ENCODE measurements around the gene BIRC5.
"Not testable (repeated sequence)": the region's sequence is repeated elsewhere in the genome, so short reads cannot be mapped to it uniquely, and the experiment has no call there.

The BIRC5 gene

DNA sequence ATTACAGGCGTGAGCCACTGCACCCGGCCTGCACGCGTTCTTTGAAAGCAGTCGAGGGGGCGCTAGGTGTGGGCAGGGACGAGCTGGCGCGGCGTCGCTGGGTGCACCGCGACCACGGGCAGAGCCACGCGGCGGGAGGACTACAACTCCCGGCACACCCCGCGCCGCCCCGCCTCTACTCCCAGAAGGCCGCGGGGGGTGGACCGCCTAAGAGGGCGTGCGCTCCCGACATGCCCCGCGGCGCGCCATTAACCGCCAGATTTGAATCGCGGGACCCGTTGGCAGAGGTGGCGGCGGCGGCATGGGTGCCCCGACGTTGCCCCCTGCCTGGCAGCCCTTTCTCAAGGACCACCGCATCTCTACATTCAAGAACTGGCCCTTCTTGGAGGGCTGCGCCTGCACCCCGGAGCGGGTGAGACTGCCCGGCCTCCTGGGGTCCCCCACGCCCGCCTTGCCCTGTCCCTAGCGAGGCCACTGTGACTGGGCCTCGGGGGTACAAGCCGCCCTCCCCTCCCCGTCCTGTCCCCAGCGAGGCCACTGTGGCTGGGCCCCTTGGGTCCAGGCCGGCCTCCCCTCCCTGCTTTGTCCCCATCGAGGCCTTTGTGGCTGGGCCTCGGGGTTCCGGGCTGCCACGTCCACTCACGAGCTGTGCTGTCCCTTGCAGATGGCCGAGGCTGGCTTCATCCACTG is at the start of gene BIRC5:
Gene BIRC5 (plus strand): TSS at position 238 of the 690 bp plus-strand sequence. CDS start 64 bp downstream, at position 302.
- peak; percentile 96 for DNase-seq

DNA sequence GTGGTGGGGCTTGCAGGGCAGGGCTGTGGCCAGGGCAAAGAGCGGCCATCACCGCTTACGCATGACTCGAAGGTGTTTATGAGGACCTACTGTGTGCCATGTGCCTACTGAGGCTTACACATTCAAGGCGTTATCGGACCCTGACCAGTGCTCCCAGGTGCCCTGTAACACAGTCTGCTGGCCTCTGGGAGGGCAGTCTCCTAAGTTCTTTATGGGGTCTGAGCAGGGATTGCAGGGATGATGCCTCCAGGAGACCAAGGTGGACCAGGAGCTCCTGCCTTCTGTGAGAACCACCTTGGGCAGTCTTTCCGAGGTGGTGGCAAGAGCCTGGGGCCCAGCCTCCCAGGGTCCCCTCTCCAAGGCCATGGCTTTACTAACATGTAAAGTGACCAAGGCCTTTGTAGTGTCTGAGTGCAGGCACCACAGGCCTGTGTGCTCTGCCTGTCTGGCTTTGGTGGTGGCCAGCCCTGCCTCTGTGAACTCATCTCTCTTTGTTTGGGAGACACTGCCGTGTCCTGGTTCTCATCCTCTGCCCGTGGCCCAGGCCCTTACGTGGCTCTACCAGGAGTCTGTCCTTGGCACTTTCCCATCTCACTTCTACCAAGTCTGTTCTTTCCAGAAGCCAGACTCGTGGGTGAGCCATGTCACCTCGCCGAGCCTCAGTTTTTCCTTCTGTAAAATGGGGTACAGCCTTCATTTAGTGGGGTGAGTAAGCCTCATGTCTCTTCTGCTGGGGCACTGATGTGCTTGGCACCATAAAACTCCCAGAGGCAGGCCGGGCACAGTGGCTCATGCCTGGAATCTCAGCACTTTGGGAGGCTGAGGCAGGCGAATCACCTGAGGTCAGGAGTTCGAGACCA is 49.1 kb upstream of the BIRC5 start:
- no peak for DNase-seq

DNA sequence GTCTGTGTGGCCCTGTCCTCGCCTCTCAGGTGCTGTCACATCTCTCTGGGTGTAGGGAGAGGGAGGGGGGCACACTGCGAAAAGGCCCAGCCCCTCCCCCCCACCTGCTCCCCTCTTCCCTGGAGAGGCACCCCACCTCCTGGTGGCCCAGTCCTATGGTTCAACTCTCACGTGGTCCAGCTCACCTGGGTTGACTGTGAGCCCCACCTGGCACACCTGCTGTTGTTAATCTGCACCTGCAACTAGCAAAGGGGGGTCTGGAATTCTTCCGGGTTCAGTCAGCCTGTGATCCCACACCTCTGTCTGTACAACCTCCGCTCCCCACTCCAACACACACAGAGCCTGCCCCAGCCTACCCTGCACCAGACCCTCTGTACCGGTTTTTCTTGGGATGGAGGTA is 47.6 kb upstream of the BIRC5 start:
- no peak for DNase-seq

DNA sequence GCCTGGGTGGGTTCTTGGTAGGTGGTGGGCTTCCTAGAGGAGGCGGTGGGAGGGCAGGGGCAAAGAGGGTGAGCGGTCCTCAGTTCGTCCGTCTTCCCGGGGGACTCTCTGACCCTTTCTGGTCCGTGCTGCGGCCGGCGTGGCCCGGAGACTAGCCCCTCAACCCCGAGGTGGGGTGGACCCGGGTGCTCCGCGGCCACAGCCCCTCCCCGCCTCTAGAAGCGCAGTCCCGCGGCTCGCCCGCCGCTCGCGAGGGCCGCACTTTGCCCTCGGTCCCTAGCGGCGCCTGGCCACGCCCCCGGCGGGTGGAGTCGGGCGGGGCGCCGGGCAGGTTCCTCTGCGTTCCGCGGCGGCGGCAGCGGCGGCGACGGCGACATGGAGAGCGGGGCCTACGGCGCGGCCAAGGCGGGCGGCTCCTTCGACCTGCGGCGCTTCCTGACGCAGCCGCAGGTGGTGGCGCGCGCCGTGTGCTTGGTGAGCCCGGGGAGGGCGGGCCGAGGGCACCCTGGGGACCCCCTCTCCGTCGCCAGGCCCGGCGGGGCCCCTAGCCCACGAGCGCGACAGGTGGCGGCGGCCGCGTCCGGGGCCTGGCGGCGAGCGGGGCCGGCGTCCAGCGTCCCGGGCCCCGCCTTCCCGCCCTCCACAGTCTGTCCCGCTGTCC is 45.7 kb upstream of the BIRC5 start, which contains the start of gene SYNGR2:
Gene SYNGR2 (plus strand): TSS at position 340 of the 661 bp plus-strand sequence. CDS start 36 bp downstream, at position 376.
- DNase-seq: peak; percentile 91

DNA sequence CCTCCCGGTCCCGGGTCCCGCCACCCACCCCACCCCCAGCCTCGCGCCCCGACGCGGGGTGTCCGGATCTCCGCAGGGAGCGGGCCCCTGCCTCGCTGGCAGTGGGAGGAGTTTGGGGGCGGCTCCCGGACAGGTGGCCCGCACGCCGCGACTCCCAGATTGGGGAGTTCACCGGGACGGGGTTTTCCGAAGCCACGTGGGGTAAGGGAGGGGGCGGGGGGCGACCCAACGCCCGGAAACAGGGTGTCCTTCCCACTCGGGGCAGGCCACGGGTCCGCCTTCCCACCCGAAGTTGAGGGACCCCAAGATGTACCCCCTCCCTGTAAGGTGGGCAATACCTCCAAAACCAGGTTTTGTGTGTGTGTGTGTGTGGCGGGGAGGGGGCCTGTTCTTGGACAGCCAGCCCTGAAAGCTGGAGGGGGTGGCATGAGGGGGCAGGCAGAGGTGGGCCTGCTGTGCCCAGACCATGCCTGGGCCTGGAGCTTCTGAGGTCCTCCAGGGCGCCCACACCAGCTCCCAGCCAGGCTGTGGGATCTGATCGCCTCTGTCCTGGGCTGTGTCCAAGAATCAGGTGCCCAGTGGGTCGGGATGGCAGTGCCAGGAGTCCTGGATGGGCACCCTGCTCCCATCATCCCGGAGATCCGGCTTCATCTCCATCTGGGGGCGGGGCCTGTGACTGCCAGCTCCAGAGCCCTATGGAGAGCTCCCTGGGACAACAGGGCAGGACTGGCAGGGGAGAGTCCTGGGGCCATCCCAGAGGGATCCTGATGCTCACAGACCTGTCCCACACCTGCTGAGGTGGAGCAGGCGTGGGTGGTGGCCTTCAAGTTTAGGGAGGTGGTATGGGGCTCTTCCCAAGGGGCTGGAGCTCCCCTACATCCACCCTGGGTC is 44.9 kb upstream of the BIRC5 start:
- DNase-seq: peak; percentile 67

DNA sequence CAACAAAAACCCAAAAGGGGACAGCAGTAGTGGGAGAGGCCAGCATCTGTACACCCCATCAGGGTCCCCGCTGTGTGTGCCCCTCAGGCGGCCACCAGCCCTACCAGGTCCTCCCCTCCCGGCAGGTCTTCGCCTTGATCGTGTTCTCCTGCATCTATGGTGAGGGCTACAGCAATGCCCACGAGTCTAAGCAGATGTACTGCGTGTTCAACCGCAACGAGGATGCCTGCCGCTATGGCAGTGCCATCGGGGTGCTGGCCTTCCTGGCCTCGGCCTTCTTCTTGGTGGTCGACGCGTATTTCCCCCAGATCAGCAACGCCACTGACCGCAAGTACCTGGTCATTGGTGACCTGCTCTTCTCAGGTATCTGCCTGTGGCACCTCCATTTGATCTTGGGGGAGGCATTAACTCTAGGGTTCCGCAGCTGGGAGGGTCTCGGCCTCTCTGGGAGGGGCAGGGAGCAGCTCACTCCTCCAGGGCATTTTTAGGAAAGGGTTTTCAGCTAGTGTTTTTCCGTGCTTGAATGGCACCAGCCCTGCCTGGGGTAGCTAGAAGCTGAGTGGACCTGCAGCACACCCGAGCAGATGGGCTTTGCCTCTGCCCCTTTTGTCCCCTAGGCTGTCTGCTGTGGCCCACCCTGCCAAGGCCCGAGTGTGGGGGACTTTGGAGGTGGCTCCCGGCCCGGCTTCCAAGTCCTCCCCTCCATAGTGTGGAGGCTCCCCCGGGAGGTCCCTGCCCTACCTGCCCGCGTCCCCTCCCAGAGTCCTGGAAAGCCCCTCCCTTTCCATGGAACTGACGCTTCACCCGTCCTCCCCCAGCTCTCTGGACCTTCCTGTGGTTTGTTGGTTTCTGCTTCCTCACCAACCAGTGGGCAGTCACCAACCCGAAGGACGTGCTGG is 43.1 kb upstream of the BIRC5 start:
- peak; percentile 41 for DNase-seq

DNA sequence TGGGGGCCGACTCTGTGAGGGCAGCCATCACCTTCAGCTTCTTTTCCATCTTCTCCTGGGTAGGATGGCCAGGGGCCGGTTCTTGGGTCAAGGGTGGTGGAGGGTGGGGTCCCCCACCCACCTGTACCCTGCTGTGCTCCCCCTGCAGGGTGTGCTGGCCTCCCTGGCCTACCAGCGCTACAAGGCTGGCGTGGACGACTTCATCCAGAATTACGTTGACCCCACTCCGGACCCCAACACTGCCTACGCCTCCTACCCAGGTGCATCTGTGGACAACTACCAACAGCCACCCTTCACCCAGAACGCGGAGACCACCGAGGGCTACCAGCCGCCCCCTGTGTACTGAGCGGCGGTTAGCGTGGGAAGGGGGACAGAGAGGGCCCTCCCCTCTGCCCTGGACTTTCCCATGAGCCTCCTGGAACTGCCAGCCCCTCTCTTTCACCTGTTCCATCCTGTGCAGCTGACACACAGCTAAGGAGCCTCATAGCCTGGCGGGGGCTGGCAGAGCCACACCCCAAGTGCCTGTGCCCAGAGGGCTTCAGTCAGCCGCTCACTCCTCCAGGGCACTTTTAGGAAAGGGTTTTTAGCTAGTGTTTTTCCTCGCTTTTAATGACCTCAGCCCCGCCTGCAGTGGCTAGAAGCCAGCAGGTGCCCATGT is 42.3 kb upstream of the BIRC5 start:
- DNase-seq: not testable (repeated sequence)

DNA sequence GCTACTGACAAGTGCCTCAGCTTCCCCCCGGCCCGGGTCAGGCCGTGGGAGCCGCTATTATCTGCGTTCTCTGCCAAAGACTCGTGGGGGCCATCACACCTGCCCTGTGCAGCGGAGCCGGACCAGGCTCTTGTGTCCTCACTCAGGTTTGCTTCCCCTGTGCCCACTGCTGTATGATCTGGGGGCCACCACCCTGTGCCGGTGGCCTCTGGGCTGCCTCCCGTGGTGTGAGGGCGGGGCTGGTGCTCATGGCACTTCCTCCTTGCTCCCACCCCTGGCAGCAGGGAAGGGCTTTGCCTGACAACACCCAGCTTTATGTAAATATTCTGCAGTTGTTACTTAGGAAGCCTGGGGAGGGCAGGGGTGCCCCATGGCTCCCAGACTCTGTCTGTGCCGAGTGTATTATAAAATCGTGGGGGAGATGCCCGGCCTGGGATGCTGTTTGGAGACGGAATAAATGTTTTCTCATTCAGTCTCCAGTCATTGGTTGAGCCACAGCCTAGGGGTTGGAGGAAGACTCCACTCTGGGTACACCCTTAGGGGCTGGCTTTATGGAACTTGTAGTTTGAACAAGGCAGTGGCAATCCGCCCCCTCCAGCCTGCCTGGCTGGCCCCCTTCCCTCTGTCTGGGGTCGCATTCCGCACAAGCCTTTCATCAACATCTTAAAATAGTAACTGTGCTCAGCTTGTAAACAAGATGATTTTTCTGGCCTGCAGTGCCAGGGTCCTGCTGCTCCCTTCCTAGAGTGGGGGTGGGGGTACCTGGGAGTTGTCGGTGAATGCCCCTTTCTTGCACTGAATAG is 41.6 kb upstream of the BIRC5 start:
- DNase-seq: no peak

DNA sequence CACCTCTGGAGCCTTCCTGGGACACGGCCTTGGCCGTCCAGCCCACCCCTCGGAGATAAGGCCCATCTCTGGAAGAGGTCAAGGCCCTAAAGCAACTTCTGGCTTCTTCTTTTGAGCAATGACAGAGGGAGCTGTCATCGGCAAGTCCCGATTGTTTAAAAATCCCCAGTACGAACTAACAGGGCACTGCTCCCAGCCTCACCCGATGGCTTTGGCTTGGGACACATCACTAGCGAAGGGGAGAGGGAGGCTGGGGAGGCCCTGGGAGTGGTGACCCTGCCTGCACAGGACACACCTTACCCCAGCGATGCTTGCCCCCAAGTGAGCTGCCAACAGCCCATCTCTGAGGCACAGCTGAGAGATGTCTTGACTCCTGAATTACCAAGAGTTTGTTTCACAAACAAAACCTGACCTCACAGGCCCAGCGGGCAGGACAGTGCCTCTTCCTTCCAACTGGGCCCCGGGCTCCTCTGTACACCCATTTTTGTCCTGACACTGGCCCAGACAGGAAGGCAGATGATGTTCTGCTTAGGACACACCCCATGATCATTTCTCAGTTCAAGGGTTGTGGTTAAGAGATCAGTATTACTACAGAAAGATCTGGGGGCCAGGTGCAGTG is 40.8 kb upstream of the BIRC5 start:
- DNase-seq: no peak

DNA sequence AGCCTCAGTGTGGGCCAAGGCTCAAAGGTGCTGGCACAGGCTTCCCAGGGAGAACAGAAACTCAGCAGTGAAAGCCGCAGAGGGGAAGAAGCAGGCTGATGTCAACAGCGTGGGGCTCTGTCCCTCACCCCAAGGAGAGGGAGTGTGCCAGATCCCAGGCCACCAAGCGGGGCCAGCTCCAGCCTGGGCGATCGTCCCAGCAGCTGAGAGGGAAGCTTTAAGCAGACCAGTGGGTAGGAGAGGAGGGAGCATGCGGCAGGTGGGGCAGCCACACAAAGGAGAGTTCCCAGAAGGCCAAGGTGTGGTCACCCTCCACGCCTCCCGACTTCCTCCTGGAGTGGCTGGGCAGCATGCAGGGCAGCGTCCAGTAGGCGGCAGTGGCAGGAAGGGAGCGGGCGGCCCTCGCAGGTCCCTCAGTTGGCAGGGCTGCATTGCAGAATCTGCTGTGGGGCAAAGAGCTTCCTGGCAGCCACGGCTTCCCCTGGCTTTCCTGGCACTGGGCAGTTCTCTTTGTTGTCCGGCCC is 39.6 kb upstream of the BIRC5 start:
- no peak for DNase-seq

DNA sequence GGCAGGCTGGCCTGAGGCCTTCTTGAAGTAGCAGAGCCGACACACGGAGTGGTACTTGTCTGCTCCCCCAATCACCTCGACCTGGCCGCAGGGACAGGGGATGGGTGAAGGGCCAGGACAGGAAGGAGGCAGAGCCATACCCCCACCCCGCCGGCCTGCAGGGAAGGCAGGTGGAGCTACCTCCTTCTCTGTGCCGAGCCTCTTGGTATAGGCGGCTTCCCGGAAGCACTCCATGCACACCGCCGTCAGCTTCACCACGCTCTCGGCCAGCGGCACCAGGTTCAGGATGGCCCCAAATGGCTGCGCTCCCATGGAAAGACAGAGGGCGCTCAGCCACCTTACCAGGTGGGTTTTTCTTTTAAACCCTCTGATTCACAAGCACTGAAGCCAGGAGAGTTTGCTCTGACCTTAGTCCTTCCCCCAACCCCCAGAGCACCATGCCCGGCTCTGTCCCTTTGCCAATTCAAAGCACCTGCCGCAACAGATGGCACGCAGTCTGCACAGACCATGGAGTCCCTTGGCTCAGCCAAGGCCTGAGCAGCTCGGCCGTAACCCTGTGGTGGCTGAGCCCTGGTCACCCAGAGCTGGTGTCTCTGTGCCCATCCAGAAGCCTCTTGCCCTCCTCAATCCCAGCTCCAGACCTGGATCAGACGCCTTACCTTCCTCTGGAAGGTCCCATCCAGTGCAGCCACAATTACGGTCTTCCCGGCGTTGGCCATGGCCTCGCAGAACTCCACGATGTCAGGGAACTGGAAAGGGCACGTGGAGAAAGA is 39.0 kb upstream of the BIRC5 start:
- no peak for DNase-seq

DNA sequence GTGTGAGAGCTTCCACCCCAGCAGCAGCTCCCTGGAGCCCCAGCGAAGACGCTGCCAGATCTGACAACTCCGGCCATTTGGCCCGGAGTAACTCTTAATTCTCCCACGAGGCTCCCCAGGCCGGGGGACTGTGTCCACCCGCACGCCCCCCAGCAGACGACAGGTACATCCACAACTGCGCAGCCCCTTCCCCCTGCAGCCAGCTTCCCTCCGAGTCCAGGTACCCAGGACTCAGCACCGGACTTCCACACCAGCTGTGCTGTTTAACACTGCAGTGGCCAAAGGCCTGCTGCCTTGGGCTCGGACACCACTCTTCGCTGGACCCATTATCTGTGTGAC is 38.4 kb upstream of the BIRC5 start:
- DNase-seq: no peak

DNA sequence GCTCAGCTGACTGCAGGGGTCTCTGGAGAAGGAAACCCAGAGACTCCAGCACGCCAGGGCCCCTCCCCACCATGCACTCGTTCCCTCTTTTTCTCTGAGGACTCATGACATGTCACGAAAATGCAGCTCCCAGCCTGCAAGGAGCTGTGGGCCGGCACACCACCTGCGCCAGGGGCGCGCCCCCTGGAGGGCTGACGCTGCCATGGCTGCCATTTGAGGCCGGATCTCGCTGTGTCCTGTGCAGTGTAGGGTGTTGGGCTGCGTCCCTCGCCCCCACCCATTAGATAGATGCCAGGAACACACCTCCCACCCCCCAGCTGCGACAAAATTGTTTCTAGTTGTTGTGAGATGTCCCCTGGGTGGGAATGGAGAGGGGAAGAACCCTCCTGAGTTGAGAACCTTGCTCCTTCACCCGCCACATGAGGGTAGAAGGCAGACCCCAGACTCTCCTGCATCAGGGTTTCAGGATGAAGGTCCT is 37.5 kb upstream of the BIRC5 start:
- DNase-seq: peak; percentile 85

DNA sequence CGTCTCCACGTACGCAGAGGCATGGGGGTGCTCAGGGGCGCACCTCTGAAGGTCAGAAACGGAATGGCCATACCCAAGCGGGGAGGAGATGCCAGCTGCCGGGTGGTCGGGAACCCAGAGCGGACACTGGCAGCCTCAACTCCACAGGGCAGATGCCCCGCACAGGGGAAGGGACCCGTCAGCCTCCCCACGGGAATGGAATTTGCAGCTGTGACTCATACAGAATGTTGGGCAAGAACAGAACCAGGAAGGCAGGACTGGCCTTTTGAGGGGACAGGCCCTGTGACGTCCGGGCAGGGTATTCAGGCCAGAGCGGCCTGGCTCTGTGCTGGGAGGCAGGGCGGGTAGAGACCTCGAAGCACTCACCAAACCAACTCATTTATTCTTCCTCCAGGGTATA is 34.7 kb upstream of the BIRC5 start:
- DNase-seq: no peak

DNA sequence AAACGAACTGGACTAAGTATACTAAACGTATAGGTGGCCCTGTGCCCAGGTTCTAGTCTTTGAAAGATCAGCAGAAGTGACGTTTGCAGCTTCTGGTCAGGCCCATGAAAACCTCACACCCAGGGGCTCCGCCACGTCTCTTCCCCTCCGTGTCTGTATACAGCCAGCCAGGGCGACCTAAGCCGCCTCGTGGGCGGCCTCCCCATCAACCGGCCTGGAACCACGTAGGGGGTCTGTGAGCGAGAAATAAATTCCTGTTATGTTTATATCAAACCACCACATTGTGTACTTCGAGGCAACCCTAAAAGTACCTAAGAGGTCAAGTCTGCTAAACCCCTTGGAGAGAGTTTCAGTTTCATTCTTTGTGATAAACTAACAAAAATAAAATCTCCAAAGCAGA is 34.0 kb upstream of the BIRC5 start:
- DNase-seq: no peak

DNA sequence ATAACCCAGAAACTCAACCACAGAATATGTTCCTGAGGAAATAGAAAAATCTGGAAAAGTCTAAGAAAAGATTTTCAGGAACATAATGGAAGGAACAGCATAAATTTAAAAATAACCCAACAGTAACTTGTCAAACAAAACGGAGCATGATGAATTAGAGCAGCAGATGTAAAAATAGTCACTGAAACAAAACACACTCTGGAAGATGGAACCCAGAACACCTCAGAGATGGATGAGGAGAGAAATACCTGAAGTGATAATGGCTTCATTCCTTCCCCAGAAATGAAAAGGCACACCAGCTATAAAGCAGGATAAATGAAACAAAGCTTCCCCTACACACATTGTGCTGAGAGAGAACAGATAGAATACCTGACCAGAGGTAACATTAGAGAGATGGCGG is 33.5 kb upstream of the BIRC5 start:
- no peak for DNase-seq

DNA sequence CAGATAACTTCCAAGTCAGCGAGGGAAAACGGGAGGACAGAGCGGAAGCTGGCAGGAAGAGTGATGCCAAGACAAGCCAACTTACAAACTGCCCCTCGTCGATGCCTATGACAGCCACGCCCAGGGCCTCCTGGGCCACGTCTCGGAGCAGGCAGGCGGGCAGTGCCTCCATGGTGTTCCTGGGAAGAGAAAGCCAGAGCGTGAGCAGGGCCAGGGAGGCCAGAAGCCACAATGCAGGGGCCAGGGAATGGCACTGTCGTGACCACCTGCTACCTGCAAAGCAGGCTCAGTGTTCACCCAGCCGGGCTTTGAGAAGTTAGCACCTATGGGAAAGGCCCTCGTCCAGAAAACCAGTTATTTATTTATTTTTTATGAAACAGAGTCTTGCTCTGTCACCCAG is 31.5 kb upstream of the BIRC5 start:
- no peak for DNase-seq

DNA sequence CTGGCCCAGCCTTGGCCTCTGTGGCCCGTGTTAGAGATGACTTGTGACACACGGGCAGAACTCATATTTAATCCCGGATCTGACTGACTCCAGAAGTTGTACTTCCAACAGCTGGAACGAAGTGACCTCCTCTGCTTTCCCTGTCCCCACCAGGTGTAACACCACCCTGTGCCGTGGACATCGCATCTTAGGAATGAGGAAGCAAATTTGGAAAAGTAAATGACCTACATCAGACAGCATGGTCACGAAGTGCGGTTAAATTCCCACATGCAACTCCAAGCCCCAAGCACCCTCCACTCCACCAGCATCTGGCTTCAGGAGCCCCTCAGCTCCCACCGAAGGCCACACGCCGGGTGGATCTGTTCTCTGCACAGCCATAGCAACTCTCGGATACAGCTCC is 30.1 kb upstream of the BIRC5 start:
- DNase-seq: no peak

DNA sequence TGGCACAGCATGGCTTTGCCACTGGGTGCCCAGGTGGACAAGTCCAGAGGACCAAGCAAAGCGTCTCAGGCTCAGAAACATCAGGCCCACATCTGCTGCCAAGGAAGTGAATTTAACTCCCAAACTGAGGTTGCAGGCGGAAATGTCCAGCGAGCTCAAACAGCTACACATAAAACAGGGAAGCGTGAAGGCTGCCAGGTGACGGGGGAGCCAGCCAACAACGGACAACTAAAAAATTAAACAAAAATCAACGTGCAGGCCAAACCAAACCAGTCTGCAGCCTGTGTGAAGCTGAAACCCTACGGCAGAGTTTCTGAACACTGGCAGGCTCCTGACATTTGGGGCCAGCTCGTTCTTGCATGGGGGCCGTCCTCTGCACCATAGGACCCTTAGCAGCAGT is 29.7 kb upstream of the BIRC5 start:
- DNase-seq: no peak

Data from stimulated activated CD8-positive, alpha-beta memory T cell treated with anti-CD3 and anti-CD28 coated beads, Interleukin-4, amount 100 ng/mL, for 48 hours (primary cell).